ENCODE results near the gene TMEM164. TPM values are rescaled to one million over a fixed set of nuclear protein-coding genes. Genes with fewer than 3 reads are reported as not detected.

The TMEM164 gene
- polyA plus RNA-seq, 3 donors: 11.5 to 29.3 (median 12.7) TPM

GRCh38 chrX:110211340-110211739 is 208.4 kb downstream of the TMEM164 start:
- 60 to 96% (median 95%) methylated on average over 1 of the region's 1 CpG for WGBS, 3 donors
- no peak overlapping the region for H3K27ac ChIP-seq (ENCODE audit: low read depth, low read length)

DNA sequence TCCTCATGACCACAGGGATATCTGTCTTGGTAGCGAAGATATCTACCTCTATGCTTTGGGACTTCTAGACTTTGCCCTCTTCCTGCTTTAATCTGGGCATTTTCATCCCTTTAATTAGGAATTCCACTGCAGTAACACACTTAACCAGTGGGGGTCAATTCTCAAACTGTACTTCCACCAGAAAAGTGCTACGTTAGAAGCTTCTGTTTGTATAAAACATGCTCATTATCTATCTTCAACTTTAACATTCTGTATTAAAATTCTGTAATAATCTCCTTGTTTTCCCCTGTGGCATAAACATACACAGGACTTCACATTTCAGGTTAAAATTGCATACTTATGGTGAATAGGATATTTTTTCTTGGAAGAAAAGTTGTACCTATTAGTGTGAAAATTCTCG is 209.4 kb downstream of the TMEM164 start:
- WGBS, 3 donors: 69 to 94% (median 85%) methylated on average over 3 of the region's 3 CpGs
- H3K27ac ChIP-seq (ENCODE audit: low read depth, low read length): no peak overlapping the region

DNA sequence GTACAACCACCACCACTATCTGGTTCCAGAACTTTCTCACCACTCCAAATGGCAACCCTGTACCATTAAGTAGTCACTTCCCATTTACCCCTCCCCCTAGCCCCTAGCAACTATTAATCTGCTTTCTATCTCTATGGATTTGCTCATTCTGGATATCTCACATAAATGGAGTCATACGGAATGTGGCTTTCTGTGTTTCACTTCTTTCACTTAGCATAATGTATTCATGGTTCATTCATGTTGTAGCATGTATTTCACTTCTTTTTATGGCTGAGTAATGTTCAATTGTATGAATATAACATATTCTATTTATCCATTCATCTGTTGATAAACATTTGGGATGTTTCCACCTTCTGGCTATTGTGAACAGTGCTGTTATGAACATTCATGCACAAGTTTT is 210.3 kb downstream of the TMEM164 start:
- WGBS, 3 donors: 71 to 100% (median 92%) methylated on average over 1 of the region's 1 CpG
- no peak overlapping the region for H3K27ac ChIP-seq (ENCODE audit: low read depth, low read length)

DNA sequence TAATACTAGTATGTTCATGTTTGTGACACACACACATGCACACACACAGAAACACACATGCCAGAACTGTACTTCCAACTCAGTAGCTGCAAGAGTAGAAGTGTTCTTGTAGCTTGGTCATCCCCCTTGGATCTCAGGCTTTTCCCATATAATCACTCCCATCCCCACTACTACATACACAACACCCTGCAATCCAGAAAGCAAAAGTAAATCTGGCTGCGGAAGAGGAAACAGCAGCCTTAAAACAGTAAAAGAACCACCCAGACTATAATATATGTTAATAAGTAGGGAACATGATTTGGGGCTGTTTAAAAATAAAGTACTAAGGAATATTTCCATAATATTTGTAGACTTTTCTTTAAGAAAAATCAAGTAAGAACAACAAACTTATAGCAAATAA is 211.8 kb downstream of the TMEM164 start:
- WGBS, 3 donors: 80 to 95% (median 89%) methylated on average over 1 of the region's 1 CpG
- H3K27ac ChIP-seq (ENCODE audit: low read depth, low read length): no peak overlapping the region

DNA sequence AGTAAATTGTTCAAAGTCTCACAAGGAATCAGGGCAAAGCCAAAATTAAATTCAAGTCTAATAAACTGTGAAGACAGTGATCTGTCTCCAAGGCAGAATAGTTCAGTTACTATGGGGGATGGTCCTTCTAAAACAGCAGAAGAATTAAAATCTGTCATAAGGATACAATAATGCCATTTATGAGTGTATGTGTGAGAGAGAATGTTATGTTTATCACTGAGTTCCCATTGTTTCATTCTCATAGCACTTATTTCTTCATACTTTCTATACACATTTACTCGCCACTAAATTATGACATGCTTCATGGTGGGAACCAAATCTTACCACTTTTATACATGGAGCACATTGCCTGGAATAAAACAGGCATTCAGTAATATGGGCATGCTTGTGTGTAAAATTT is 212.5 kb downstream of the TMEM164 start:
- H3K27ac ChIP-seq (ENCODE audit: low read depth, low read length): no peak overlapping the region
- WGBS, 3 donors: 81 to 94% (median 92%) methylated on average over 1 of the region's 1 CpG

GRCh38 chrX:110216027-110216426 is 213.1 kb downstream of the TMEM164 start:
- 68 to 96% (median 79%) methylated on average over 4 of the region's 4 CpGs for WGBS, 3 donors
- no peak overlapping the region for H3K27ac ChIP-seq (ENCODE audit: low read depth, low read length)

DNA sequence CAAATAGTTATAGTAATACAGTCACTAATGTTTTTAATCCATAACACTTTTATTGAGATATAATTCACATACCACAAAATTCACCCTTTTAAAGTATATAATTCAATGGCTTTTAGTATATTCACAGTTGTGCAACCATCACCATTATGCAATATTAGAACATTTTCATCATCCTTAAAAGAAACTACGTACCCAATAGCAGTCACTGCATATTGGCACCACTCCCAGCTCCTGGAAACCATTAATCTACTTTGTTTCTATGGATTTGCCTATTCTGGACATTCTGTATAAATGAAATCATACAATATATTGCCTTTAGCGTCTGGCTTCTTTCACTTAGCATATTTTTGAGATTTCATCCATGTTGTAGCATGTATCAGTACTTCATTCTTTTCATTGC is 215.7 kb downstream of the TMEM164 start:
- H3K27ac ChIP-seq (ENCODE audit: low read depth, low read length): no peak overlapping the region
- 56 to 88% (median 64%) methylated on average over 2 of the region's 2 CpGs for WGBS, 3 donors

DNA sequence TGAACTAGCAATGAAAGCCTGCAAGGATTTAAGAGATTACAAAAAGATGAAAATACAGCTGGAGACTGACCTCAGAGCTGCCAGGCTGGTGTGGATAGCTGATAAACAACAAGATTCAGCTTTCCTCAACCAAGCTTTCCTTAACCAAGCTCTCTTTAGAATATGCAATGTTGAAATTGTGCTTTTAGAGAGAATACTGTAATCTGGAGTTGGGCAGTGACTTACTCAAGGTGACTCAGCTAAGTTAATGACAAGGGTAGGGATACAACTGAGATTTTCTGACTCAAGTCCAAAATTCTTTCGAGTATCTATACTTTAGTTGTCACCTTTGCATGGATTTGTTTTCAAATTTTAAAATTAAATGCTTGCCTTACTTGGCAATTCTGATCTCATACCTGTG is 217.0 kb downstream of the TMEM164 start:
- H3K27ac ChIP-seq (ENCODE audit: low read depth, low read length): no peak overlapping the region
- WGBS, 3 donors: 55 to 91% (median 60%) methylated on average over 1 of the region's 1 CpG

GRCh38 chrX:110222497-110223257 is 219.8 kb downstream of the TMEM164 start:
- H3K27ac ChIP-seq (ENCODE audit: low read depth, low read length): no peak overlapping the region
- 87 to 100% (median 93%) methylated on average over 1 of the region's 2 CpGs for WGBS, 3 donors

GRCh38 chrX:110224926-110225617 is 222.2 kb downstream of the TMEM164 start:
- WGBS, 3 donors: 55 to 80% (median 72%) methylated on average over 3 of the region's 3 CpGs

GRCh38 chrX:110226931-110227330 is 224.0 kb downstream of the TMEM164 start:
- 72 to 95% (median 84%) methylated on average over 2 of the region's 2 CpGs for WGBS, 3 donors

More at GRCh38 chrX:110224926-110225617, 222.2 kb downstream of the TMEM164 start:
- H3K27ac ChIP-seq (ENCODE audit: low read depth, low read length): no peak overlapping the region

More at GRCh38 chrX:110226931-110227330, 224.0 kb downstream of the TMEM164 start:
- H3K27ac ChIP-seq (ENCODE audit: low read depth, low read length): no peak overlapping the region

All from adipose tissue (tissue), 3 donors.